Endothelial cell (in vitro differentiated cells): ENCODE data around the gene ABCC5. TPM values are rescaled to one million over a fixed set of nuclear protein-coding genes. Genes with fewer than 3 reads are reported as not detected.
"Not testable (repeated sequence)": the region's sequence is repeated elsewhere in the genome, so short reads cannot be mapped to it uniquely, and the experiment has no call there.

Source experiments
- DNase-seq: peaks from one replicate; pipeline ENCODE4 v3.0.0; 2021; ENCODE audit warnings: low spot score
- H3K27ac Mint-ChIP-seq: one replicate; pipeline ENCODE4 v1.8.0; 2021; ENCODE audit warnings: mixed read lengths, inconsistent platforms; ENCODE audit not compliant: unreplicated experiment
- H3K27me3 Mint-ChIP-seq: one replicate; pipeline ENCODE4 v1.8.0; 2021; ENCODE audit warnings: mild to moderate bottlenecking, moderate library complexity, mixed read lengths, inconsistent platforms; ENCODE audit not compliant: unreplicated experiment
- H3K36me3 Mint-ChIP-seq: one replicate; pipeline ENCODE4 v1.8.0; 2021; ENCODE audit warnings: mild to moderate bottlenecking, low read depth, mixed read lengths, inconsistent platforms; ENCODE audit not compliant: unreplicated experiment
- H3K4me1 Mint-ChIP-seq: one replicate; pipeline ENCODE4 v1.8.0; 2021; ENCODE audit warnings: mild to moderate bottlenecking, mixed read lengths, inconsistent platforms; ENCODE audit not compliant: unreplicated experiment
- H3K4me3 Mint-ChIP-seq: one replicate; pipeline ENCODE4 v1.8.0; 2021; ENCODE audit warnings: mild to moderate bottlenecking, mixed read lengths, inconsistent platforms; ENCODE audit not compliant: unreplicated experiment
- H3K9me3 Mint-ChIP-seq: one replicate; pipeline ENCODE4 v1.8.0; 2021; ENCODE audit warnings: mixed read lengths, inconsistent platforms; ENCODE audit not compliant: unreplicated experiment
- CTCF ChIP-seq: fragments of 200-600 bp; sonication (generic); IDR thresholded peaks from one replicate; pipeline ENCODE4 v1.5.0; 2021; ENCODE audit warnings: antibody characterized with exemption; ENCODE audit not compliant: unreplicated experiment
- total RNA-seq: library from RNA; stranded (reverse); fragmentation: NEBNext Ultra II Directional; extraction: Animal tissue kit (Norgen Biotek cat#: 25700); gene quantifications from one replicate; pipeline ENCODE4 v1.2.1, GENCODE V29; 2021; ENCODE audit not compliant: unreplicated experiment

The ABCC5 gene
- total RNA-seq, 1 donor from 2014 or later: 45.9 TPM

- Mint-ChIP-seq H3K4me1 (no peaks in the 10 kb centered on the region), H3K36me3 (no peaks in the 10 kb centered on the region), H3K27ac (no peak overlapping the region)
These were observed 11.8 kb upstream of the ABCC5 start for GRCh38 chr3:184029443-184029842.

GRCh38 chr3:184028275-184028890, 10.7 kb upstream of the ABCC5 start:
- not testable (repeated sequence) for H3K36me3 Mint-ChIP-seq, H3K27me3 Mint-ChIP-seq, DNase-seq, H3K4me3 Mint-ChIP-seq, H3K9me3 Mint-ChIP-seq, H3K27ac Mint-ChIP-seq, H3K4me1 Mint-ChIP-seq

More at GRCh38 chr3:184029443-184029842, 11.8 kb upstream of the ABCC5 start:
- Mint-ChIP-seq H3K9me3 (no peaks in the 10 kb centered on the region), H3K4me3 (no peak overlapping the region), H3K27me3 (peaks cover 3% of the 10 kb centered on the region)
- no peak for DNase-seq
- no peak for TF ChIP-seq CTCF

- H3K27ac Mint-ChIP-seq, DNase-seq, H3K36me3 Mint-ChIP-seq, H3K4me1 Mint-ChIP-seq, H3K4me3 Mint-ChIP-seq, H3K9me3 Mint-ChIP-seq, H3K27me3 Mint-ChIP-seq: not testable (repeated sequence)
These were observed 7.6 kb upstream of the ABCC5 start for GRCh38 chr3:184025256-184025655.

- no peak for TF ChIP-seq CTCF
- Mint-ChIP-seq H3K36me3 (peaks cover 4% of the 10 kb centered on the region), H3K4me1 (peaks cover 6% of the 10 kb centered on the region), H3K27me3 (peaks cover 3% of the 10 kb centered on the region), H3K27ac (no peak overlapping the region), H3K9me3 (no peaks in the 10 kb centered on the region), H3K4me3 (no peak overlapping the region)
- DNase-seq: no peak
These were observed 4.6 kb upstream of the ABCC5 start for GRCh38 chr3:184022323-184022722.

GRCh38 chr3:184018424-184018973, 815 bp upstream of the ABCC5 start:
- H3K27me3 Mint-ChIP-seq: peaks cover 9% of the 10 kb centered on the region
- no peak for DNase-seq
- H3K27ac Mint-ChIP-seq: peak overlapping the region; percentile 83
- TF ChIP-seq CTCF: no peak
- H3K4me1 Mint-ChIP-seq: peaks cover 21% of the 10 kb centered on the region
- no peaks in the 10 kb centered on the region for H3K9me3 Mint-ChIP-seq
- H3K4me3 Mint-ChIP-seq: peak overlapping the region; percentile 98
- H3K36me3 Mint-ChIP-seq: peaks cover 4% of the 10 kb centered on the region
